ENCODE data around the gene PPP2R1B. TPM values are rescaled to one million over a fixed set of nuclear protein-coding genes. Genes with fewer than 3 reads are reported as not detected.

The PPP2R1B gene
- total RNA-seq, 2 donors from 2014 or later, result 56.2 to 72.3 TPM

GRCh38 chr11:111734101-111734953, 31.9 kb downstream of the PPP2R1B start:
- ATAC-seq (no peak), DNase-seq (ENCODE audit: low spot score) (no peak)
- no peak overlapping the region for H3K27ac Mint-ChIP-seq
- H3K27me3 Mint-ChIP-seq, result no peaks in the 10 kb centered on the region
- H3K9me3 Mint-ChIP-seq, result no peaks in the 10 kb centered on the region
- H3K4me1 Mint-ChIP-seq (ENCODE audit: low read depth in 2 of 2), result no peaks in the 10 kb centered on the region
- no peak overlapping the region for H3K4me3 Mint-ChIP-seq
- no peaks in the 10 kb centered on the region for H3K36me3 Mint-ChIP-seq

GRCh38 chr11:111733611-111734088, 32.5 kb downstream of the PPP2R1B start:
- Mint-ChIP-seq H3K27me3 (no peaks in the 10 kb centered on the region), H3K27ac (no peak overlapping the region), H3K36me3 (no peaks in the 10 kb centered on the region), H3K4me1 (ENCODE audit: low read depth in 2 of 2) (no peaks in the 10 kb centered on the region), H3K4me3 (no peak overlapping the region), H3K9me3 (no peaks in the 10 kb centered on the region)
- ATAC-seq (peak in 1 of 2 donors; percentile 2), DNase-seq (ENCODE audit: low spot score) (no peak)

- no peak overlapping the region for H3K27ac Mint-ChIP-seq
These were observed 33.2 kb downstream of the PPP2R1B start for GRCh38 chr11:111733016-111733415.

GRCh38 chr11:111731821-111732220, 34.4 kb downstream of the PPP2R1B start:
- no peaks in the 10 kb centered on the region for H3K9me3 Mint-ChIP-seq
- no peak overlapping the region for H3K27ac Mint-ChIP-seq
- H3K27me3 Mint-ChIP-seq, result no peaks in the 10 kb centered on the region
- H3K4me1 Mint-ChIP-seq (ENCODE audit: low read depth in 2 of 2), result no peaks in the 10 kb centered on the region
- no peak overlapping the region for H3K4me3 Mint-ChIP-seq
- ATAC-seq (no peak), DNase-seq (ENCODE audit: low spot score) (no peak)
- no peaks in the 10 kb centered on the region for H3K36me3 Mint-ChIP-seq

More at GRCh38 chr11:111733016-111733415, 33.2 kb downstream of the PPP2R1B start:
- H3K36me3 Mint-ChIP-seq, result no peaks in the 10 kb centered on the region
- H3K9me3 Mint-ChIP-seq, result no peaks in the 10 kb centered on the region
- DNase-seq (ENCODE audit: low spot score) (no peak), ATAC-seq (no peak)
- no peaks in the 10 kb centered on the region for H3K4me1 Mint-ChIP-seq (ENCODE audit: low read depth in 2 of 2)
- H3K27me3 Mint-ChIP-seq, result no peaks in the 10 kb centered on the region
- H3K4me3 Mint-ChIP-seq, result no peak overlapping the region

GRCh38 chr11:111730871-111731591, 35.2 kb downstream of the PPP2R1B start:
- Mint-ChIP-seq H3K27ac (no peak overlapping the region), H3K9me3 (no peaks in the 10 kb centered on the region), H3K27me3 (no peaks in the 10 kb centered on the region), H3K4me3 (no peak overlapping the region), H3K4me1 (ENCODE audit: low read depth in 2 of 2) (no peaks in the 10 kb centered on the region), H3K36me3 (no peaks in the 10 kb centered on the region)
- ATAC-seq, result no peak
- DNase-seq (ENCODE audit: low spot score), result no peak

- H3K36me3 Mint-ChIP-seq, result no peaks in the 10 kb centered on the region
- DNase-seq (ENCODE audit: low spot score), result no peak
- no peaks in the 10 kb centered on the region for H3K4me1 Mint-ChIP-seq (ENCODE audit: low read depth in 2 of 2)
- H3K27me3 Mint-ChIP-seq, result no peaks in the 10 kb centered on the region
- ATAC-seq, result no peak
- H3K4me3 Mint-ChIP-seq, result no peak overlapping the region
- no peak overlapping the region for H3K27ac Mint-ChIP-seq
- H3K9me3 Mint-ChIP-seq, result no peaks in the 10 kb centered on the region
These were observed 36.3 kb downstream of the PPP2R1B start for GRCh38 chr11:111729831-111730311.

- Mint-ChIP-seq H3K4me1 (ENCODE audit: low read depth in 2 of 2) (no peaks in the 10 kb centered on the region), H3K27ac (no peak overlapping the region), H3K27me3 (no peaks in the 10 kb centered on the region), H3K4me3 (no peak overlapping the region), H3K9me3 (no peaks in the 10 kb centered on the region), H3K36me3 (no peaks in the 10 kb centered on the region)
- no peak for ATAC-seq
- DNase-seq (ENCODE audit: low spot score), result no peak
These were observed 36.9 kb downstream of the PPP2R1B start for GRCh38 chr11:111729071-111729830.

GRCh38 chr11:111727431-111727830, 38.8 kb downstream of the PPP2R1B start:
- Mint-ChIP-seq H3K36me3 (no peaks in the 10 kb centered on the region), H3K27ac (no peak overlapping the region), H3K27me3 (no peaks in the 10 kb centered on the region), H3K4me1 (ENCODE audit: low read depth in 2 of 2) (no peaks in the 10 kb centered on the region), H3K9me3 (no peaks in the 10 kb centered on the region), H3K4me3 (no peak overlapping the region)
- DNase-seq (ENCODE audit: low spot score) (no peak), ATAC-seq (no peak)

- no peak overlapping the region for H3K4me3 Mint-ChIP-seq
These were observed 39.9 kb downstream of the PPP2R1B start for GRCh38 chr11:111726301-111726713.

GRCh38 chr11:111725621-111726020, 40.6 kb downstream of the PPP2R1B start:
- no peak overlapping the region for H3K4me3 Mint-ChIP-seq
- ATAC-seq (no peak), DNase-seq (ENCODE audit: low spot score) (no peak)
- H3K27me3 Mint-ChIP-seq, result no peaks in the 10 kb centered on the region
- H3K9me3 Mint-ChIP-seq, result no peaks in the 10 kb centered on the region
- H3K27ac Mint-ChIP-seq, result no peak overlapping the region
- no peaks in the 10 kb centered on the region for H3K36me3 Mint-ChIP-seq
- no peaks in the 10 kb centered on the region for H3K4me1 Mint-ChIP-seq (ENCODE audit: low read depth in 2 of 2)

More at GRCh38 chr11:111726301-111726713, 39.9 kb downstream of the PPP2R1B start:
- Mint-ChIP-seq H3K4me1 (ENCODE audit: low read depth in 2 of 2) (no peaks in the 10 kb centered on the region), H3K9me3 (no peaks in the 10 kb centered on the region), H3K36me3 (no peaks in the 10 kb centered on the region), H3K27ac (no peak overlapping the region), H3K27me3 (no peaks in the 10 kb centered on the region)
- DNase-seq (ENCODE audit: low spot score), result no peak
- ATAC-seq, result no peak

- Mint-ChIP-seq H3K4me1 (ENCODE audit: low read depth in 2 of 2) (no peaks in the 10 kb centered on the region), H3K9me3 (no peaks in the 10 kb centered on the region), H3K27me3 (no peaks in the 10 kb centered on the region), H3K27ac (no peak overlapping the region), H3K4me3 (no peak overlapping the region), H3K36me3 (no peaks in the 10 kb centered on the region)
- DNase-seq (ENCODE audit: low spot score) (no peak), ATAC-seq (no peak)
These were observed 41.5 kb downstream of the PPP2R1B start for GRCh38 chr11:111724615-111725129.

- no peaks in the 10 kb centered on the region for H3K36me3 Mint-ChIP-seq
- no peak overlapping the region for H3K27ac Mint-ChIP-seq
- no peaks in the 10 kb centered on the region for H3K4me1 Mint-ChIP-seq (ENCODE audit: low read depth in 2 of 2)
- DNase-seq (ENCODE audit: low spot score) (no peak), ATAC-seq (no peak)
- no peaks in the 10 kb centered on the region for H3K27me3 Mint-ChIP-seq
- H3K4me3 Mint-ChIP-seq, result no peak overlapping the region
- no peaks in the 10 kb centered on the region for H3K9me3 Mint-ChIP-seq
These were observed 42.6 kb downstream of the PPP2R1B start for GRCh38 chr11:111723595-111723994.

- DNase-seq (ENCODE audit: low spot score), result no peak
- H3K4me3 Mint-ChIP-seq, result no peak overlapping the region
- no peak overlapping the region for H3K27ac Mint-ChIP-seq
- no peaks in the 10 kb centered on the region for H3K36me3 Mint-ChIP-seq
- H3K27me3 Mint-ChIP-seq, result no peaks in the 10 kb centered on the region
- H3K9me3 Mint-ChIP-seq, result no peaks in the 10 kb centered on the region
- ATAC-seq, result no peak
- H3K4me1 Mint-ChIP-seq (ENCODE audit: low read depth in 2 of 2), result no peaks in the 10 kb centered on the region
These were observed 43.7 kb downstream of the PPP2R1B start for GRCh38 chr11:111722501-111722900.
